GM19463 (cell line): ENCODE results near the gene ATG2A.

ENCODE experiments used
- ATAC-seq: cut with Tn5 transposase; IDR thresholded peaks from one replicate; pipeline ENCODE4 v1.9.1; 2021; ENCODE audit warnings: mild to moderate bottlenecking, moderate library complexity; ENCODE audit not compliant: unreplicated experiment

The ATG2A gene

DNA sequence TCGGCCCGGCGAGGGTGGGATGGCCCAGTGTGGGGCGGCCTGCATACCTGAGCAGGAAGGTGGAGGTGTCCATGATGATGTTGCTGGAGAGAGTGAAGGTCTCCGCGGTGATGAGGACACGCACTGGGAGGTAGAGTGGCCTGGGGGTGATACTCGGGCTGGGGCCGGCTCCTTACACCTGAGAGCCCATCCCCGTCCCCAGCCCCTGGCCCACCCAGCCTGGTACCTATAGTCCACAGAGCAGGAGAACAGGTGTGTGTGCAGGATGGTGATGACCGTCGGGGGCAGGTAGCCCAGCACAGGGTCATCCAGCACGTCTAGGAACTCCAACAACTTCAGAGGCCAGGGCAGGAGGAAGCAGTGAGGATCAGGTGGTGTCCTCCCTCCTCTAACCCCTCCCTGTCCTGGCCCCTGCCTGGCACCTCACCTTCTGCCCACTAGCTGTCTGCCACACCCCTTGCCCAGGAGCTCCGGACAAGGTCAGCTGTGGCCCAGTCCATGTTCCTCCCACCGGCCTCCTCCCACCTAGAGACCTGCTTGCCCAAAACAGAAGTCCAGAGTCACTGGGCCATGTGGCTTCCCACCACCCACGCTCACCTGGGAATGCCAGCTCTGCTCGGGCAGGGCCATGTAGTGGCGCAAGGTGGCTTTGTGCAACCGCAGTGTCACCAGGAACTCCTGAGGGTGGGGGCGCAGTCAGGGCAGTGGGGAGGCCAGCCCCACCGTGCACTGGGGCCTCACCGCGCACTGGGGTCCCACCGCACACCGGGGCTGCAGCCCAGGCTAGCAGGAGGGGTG, 11.3 kb downstream of the ATG2A start:
- ATAC-seq = no peak

GRCh38 chr11:64903291-64903833, 13.6 kb downstream of the ATG2A start:
- no peak for ATAC-seq

DNA sequence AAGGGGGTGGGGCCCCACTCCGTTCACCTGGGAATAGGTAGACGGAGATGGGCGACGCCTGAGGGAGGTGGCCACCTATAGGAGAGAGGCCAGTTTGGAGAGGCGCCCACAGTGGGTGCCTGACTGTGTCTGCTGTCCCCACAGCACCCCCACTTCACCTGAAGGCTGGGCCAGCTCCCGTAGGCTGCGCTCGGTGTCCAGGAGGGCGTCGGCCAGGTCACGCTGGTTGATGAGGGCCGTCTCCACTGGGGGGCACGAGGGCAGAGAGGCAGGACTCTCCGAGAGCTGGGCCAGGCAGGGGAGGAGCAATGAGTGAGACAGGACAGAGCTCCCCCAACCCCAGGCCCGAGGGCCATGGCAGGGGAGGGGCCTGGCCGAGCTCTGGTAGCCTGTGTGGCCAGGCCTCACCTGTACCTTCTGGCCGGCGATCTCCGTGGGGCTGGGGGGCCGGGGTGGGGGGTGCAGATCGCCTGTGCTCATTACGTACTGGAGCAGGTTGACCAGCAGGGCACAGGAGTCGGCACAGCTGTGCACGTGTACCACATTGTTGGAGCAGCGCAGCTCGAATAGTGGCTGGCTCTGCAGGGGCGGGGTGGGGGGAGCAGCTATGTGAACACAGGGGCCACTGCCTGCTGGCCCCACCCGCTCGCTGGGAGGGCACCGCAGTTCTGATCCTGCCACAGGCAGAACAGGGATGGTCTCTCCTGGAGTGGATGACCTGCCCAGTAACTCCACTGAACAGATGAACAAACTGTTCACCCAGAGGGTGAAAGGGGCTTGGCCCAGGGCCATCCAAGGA, 14.7 kb downstream of the ATG2A start:
- no peak for ATAC-seq

DNA sequence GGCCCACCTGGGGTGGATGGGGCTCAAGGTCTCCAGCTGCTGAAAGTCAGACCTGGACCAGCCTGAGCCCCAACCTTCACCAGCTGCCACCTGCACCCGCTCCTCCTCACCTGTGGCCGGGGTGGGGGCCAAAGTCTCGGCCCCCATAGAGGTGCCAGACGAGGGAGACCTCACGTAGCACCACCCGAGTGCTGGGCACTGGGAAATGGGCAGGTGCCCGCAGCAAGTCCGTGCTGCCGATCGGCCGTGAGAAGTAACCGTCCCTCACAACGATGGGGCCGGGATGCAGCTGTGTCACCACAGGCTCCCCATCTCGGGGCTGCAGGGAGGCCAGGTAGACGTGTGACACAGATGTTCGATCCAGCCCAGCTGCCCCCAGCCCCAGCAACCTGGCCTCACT, 16.2 kb downstream of the ATG2A start:
- no peak for ATAC-seq

- ATAC-seq = no peak
Observed at GRCh38 chr11:64900263-64900678, 16.7 kb downstream of the ATG2A start.

DNA sequence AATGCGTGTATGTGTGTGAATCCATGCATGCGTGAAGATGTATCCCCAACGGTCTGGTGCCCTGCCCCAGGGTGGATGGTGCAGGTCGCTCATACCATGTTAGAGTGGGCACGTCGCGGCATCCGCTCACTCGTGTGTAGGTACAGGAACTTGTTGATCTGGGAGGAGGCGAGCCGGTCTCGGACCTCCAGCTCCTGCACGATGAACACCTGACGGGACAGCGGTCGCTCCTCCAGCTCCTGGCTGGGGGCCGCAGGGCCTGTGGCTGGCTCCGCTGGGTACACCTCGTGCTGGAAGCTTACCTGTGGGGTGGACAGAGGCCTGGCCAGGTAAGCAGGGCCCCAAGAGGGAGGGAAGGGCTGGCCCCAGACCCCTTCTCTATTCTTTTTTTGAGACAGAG, 18.5 kb downstream of the ATG2A start:
- ATAC-seq = no peak

DNA sequence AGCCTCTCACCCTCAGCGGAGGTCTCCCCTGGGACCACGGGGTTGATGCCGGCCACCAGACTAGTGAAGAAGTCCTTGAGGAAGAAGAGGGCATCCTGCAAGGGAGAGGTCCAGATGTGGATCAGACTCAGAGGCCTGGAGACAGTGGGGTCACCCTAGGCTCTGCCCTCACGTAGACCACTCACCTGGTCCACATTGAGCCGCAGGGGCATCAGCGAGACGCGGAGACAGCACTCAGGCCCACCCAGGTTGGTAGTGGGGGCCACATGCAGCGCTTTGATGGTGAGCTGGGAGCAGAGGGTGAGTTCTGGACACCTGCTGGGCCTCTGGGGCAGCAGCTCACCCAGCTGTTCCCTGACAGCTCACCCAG, 18.9 kb downstream of the ATG2A start:
- no peak for ATAC-seq

- ATAC-seq = no peak
Observed at GRCh38 chr11:64897381-64898075, 19.5 kb downstream of the ATG2A start.

- no peak for ATAC-seq
Observed at GRCh38 chr11:64896448-64897022, 20.5 kb downstream of the ATG2A start.

DNA sequence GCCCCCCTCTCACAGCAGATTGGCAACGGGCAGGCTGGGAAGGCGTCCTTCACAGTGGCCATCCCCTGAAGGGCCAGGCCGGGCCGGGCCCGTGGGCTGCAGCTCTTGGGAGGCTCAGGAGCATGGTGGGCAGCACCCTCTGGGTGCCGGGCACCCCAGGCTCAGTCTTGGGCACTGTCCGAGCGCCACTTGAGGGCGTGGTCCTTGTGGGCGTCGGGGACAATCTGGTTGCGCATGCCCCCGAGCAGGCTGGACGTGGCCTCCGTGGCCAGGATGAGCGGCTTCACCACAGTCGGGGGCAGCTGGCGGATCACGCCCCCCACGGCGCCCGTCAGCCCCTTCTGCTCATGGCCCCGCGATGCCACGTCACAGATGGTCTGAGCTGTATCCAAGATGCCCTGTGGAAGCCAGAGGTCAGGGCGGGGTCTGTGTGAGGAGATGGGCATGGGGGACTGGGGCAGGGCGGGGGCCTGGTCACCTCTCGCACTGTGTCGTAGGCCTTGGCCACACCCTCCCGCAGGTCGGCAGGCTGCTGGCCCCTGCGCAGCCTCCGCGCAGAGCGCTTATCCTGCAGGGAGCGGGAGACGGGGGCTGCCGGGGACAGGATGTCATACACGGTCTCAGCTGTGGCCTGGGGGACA, 22.1 kb downstream of the ATG2A start:
- no peak for ATAC-seq

DNA sequence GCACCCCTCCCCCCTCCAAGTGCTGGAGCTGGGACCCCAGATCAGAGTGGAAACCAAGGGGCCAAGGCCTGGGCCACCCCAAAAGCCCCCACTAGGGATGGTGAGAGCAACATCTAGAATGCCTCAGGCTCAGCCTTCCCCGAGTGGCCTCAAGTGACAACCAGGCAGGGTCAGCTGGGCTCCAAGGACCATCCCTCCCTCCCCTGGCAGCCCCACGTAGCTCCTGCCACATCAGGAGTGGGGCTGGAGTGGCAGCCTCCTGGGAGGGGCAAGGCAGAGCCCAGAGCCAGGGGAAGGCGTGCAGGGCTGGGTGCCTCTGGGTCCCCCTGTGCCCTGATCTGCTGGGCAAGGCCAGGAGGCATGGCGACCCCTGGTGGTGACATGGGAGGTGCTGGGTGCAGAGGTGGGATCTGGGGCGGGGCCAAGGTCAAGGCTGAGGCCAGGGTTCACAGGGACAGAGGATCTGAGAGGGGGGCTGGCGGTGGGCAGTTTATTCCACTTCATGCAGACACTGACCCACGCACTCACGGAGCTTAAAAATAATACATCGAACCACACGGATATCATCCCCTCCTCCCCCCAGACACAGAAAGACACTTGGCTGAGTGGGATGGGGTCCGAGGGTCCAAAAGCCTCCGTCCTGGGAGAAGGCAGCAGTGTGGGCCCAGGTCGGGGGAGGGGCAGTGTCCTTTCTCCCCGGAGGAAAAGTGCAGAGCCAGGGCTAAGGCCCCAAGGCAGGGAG, 22.8 kb downstream of the ATG2A start:
- no peak for ATAC-seq

DNA sequence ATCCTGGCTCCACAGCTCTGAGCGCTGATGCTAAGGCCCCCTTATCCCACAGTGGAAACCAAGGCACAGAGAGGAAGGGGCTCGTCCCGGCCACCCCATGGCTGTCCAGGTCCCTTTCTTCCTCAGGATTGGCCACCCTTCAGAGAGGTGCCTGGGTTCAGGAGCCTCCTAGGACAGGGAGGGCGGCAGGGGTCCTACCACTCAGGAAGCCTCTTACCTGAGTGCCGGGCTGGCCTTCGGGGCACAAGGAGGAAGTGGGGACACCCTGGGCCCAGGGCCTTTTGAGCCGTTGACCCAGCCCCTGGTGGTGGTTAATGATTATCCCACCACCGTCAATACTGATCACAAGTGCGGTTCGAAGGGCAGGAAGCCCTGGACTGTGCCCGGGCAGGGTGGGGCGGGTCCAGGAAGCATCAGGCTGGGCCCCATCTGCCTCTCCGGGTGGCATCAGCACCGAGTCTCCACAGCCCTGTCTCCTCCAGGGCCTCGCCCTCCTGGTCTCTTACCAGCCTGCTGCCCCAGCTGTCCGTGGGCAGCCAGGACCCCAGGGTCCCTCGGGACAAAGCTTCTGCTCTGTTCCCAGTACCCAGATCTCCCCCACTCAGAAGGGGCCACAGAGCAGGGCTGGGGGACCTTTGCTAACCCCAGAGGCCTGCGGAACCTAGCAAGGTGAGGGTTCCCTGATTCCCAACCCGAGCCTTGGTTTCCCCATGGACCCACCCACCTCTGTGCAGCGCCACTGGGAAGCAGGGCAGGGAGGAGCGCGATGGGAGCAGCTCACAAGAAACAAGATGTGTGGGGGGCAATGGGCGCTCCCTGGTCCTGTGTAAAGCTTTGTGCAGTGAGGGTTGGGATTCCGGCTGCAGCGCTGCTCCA, 23.6 kb downstream of the ATG2A start:
- peak; percentile 73 for ATAC-seq

DNA sequence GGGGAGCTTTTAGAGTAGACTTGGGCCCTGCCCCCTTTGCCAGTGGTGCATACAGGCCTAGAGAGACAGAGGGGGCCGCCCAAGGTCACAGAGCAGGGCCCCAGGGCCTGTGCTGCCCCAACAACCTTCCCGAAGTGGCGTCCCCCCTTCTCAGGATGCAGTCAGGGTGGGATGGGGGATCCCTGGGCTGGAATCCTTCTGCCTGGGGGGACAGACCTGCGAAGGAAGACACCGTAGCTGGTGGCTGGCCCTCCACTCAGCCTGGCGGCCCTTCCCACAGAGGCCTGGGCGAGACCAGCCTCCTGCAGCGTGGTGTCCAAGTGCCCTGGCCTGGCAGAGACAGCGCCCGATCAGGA, 24.2 kb downstream of the ATG2A start:
- no peak for ATAC-seq

DNA sequence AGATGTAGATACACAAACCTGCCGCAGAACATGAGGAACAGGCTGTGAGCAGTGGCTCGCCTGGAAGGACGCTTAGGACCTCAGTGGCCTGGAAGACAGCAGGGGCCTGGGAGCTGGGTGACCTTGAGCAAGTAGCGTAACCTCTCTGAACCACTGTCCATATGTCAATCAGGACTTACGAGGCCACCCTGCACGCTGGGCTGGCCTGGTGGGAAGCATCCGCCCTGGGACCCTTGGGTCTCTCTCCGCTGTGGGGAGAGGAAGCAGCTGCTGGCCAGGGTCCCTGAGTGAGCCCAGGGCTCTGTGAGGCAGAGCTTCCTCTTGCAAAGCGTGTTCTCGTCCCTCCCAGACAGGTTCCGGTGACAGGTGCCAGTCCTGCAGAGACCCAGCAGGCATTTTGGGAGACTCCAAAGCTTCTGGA, 24.6 kb downstream of the ATG2A start:
- no peak for ATAC-seq

GRCh38 chr11:64891880-64892279, 25.1 kb downstream of the ATG2A start:
- ATAC-seq = no peak

GRCh38 chr11:64891215-64891848, 25.7 kb downstream of the ATG2A start:
- no peak for ATAC-seq

DNA sequence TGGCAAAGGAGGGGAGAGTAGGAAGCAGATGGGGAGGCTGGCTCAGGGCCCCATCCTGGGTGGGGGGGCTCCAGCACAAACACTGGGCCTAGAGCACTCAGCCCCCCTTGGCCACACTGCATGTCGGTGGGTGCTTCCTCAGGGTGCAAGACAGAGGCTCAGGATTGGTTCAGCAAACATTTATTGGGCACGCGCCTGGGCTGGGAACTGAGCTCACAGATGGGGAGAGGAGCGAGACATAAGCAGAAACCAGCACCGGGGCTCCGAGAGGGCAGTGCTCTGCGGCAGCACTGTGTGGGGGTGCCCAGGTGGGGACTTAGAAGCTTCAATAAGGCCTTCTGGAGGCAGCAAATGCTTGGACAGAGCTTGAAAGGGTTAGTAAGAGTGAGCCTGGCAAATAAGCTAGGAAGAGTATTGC, 26.5 kb downstream of the ATG2A start:
- ATAC-seq = no peak

DNA sequence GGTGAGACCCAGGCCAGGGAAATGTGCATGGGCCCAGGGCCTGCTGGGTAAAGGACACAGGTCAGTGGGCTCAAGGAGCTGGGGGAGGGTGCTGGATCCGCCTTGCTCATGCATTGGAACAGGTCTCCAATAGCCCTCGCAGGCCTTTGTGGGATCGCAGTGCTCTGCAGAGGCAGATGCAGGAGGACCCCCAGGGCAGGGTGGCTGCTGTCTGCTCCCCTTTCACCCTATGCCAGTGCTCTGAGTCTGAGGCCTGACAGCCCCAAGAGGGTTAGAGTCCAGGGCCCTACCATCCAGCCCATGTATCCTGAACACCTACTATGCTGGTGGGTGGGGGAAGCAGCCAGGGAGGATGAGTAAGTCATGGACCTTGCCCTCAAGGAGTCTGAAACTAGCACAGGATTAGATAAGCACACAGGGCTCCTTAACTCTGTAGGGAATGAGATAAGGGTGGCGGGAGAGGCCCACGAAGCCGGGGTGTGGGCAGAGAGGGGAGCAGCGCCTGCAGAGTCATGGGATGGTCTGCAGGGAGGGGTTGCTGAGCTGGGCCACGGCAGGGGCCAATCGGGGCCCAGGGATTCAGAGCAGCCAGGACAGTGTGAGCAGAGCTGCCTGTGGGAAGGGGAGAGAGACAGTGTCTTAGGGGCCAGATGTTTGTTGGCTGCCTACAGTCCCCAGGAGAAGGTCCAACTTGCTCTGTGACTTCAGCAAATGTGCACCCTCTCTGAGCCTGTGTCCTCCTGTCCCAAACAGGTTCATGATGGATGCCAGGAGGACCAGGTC, 28.1 kb downstream of the ATG2A start:
- ATAC-seq = no peak
